Measurements from ENCODE around the gene KIFC1.
A peak's percentile ranks its signal among the peaks of the same experiment; 100 is the strongest.

Gene KIFC1

DNA sequence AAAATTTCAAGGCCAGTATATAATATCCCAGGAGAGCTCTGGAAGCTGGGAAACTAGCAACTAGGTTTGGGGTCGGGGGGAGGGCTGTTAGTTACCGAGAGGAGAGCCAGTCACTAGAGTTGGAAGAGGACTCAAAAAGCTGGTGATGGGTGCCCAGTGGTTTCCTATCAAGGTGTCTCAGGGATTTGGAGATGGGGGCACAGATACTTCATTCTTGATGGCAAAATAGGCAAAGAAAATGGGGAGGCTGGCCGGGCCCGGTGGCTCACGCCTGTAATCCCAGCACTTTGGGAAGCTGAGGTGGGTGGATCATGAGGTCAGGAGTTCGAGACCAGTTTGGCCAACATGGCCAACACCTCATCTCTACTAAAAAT, 20.0 kb downstream of the KIFC1 start:
- no peak for DNase-seq (ENCODE audit: low spot score)

DNA sequence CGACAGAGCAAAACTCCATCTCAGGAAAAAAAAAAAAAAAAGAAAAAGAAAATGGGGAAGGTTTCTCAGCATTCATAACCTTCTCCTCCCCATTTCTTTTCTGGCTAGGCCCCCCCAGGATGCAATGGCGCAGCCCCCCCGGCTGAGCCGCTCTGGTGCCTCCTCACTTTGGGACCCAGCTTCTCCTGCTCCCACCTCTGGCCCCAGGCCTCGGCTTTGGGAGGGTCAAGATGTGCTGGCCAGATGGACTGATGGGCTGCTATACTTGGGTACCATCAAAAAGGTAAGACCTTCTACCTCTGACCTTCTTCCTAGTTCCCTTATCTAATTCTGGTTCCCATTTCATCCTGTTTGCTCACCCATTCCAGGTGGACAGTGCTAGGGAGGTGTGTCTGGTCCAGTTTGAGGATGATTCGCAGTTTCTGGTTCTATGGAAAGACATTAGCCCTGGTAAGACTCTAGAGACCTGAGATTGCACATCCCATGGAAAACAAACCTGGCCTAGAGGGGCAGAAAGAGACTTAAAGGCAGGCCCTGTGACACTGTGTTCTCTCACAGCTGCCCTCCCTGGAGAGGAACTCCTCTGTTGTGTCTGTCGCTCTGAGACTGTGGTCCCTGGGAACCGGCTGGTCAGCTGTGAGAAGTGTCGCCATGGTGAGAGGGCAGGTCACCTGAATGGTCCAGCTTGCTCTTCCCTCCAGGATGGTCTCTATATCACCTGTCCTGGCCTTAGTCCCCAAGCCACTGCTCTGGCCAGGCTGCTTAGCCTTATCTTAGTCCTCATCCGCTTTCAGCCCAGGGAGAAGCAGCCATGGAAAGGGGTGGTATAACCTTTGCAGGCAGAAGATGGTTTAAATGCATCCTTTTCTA, 20.8 kb downstream of the KIFC1 start:
- no peak for DNase-seq (ENCODE audit: low spot score)

DNA sequence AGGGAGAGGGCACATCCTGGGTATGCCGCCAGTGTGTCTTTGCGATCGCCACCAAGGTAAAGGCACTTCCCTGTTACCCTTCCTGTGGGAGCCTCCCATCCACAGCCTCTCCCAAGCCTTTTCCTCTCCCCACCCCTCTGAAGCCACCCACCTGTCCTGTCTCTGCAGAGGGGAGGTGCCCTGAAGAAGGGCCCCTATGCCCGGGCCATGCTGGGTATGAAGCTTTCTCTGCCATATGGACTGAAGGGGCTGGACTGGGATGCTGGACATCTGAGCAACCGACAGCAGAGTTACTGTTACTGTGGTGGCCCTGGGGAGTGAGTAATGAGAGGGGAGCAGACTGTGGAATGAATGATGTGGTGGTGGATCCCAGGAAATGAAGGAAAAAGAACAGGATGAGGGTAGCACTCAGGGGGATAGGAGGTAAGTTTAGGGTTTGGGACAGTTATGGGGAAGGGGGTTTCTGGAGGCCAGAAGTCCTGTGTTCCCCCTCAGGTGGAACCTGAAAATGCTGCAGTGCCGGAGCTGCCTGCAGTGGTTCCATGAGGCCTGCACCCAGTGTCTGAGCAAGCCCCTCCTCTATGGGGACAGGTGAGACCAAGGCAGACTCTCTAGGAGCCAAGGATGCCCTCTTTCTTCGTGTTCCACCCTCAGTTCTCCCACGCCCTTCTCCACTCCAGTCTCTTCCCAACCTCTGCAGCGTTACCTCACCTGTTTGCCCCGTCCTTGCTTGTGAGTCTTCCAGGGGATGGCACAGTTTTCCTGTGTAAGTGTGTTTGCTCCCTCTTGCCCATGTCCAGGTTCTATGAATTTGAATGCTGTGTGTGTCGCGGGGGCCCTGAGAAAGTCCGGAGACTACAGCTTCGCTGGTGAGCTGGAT, 21.9 kb downstream of the KIFC1 start:
- no peak for DNase-seq (ENCODE audit: low spot score)

DNA sequence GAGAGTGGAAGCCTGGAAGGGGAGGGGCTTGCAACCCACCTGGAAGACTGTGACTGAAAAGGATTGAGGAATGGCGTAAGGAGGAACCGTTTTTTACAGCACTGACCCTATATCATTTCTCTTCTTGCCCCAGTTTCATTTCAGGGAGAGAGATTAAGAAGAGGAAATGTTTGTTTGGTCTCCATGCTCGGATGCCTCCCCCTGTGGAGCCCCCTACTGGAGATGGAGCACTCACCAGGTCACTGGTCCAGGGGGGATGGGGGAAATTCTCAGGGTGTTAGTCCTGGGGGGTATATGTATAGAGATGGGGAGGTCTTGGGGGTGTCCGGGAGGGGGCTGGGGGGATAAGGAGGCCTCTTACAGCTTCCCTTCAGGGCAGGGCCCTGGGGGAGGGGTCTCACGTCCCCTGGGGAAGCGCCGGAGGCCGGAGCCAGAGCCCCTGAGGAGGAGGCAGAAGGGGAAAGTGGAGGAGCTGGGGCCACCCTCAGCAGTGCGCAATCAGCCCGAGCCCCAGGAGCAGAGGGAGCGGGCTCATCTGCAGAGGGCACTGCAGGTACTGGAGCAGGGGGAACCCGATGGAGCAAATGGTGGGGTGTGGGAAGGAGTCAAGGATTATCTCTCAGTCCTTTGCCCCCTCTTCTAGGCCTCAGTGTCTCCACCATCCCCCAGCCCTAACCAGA, 23.1 kb downstream of the KIFC1 start:
- DNase-seq (ENCODE audit: low spot score), result no peak

DNA sequence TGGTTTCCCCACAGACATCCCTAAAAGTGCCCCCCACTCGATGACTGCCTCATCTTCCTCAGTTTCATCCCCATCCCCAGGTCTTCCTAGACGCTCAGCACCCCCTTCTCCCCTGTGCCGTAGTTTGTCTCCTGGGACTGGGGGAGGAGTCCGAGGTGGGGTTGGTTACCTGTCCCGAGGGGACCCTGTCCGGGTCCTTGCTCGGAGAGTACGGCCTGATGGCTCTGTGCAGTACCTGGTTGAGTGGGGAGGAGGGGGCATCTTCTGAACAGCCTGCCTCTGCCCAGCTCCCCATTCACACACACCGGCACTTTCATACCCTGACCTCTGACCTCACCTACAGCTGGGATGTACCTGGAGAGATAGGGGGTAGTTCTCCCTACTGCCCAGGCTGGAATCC, 24.2 kb downstream of the KIFC1 start:
- no peak for DNase-seq (ENCODE audit: low spot score)

DNA sequence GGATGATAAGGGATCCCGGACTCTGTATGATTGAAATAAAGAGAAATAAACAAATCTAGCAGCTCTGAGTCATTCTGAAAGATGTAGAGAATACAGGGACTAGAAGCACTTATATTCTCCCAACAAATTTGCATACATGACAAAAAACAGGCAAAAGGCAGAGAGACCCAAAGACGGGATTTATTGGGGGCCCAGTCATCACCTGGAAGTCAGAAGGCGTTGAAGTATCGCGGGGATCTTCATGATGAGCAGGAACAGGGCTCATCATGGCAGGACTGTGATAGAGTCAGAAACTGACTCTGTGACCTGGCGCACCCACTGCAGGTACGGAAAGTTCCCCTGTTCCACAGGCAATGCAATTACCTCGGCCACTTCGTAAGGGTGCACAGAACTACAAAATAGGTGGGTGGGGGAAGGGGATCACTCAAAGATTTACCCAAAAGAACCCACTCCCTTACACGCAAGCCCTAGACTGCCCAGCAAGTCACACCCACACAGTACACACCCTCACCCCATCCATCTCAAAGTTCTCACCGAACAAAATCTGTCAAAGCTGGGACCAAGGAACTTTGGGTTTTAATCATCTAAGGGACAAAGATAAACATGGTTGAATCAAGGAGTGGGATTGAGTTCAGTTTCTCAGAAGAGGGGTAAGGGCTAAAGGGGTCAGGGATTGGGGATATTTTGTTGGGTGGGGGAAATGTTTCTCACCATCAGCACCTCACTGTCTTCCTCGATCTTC, 24.9 kb downstream of the KIFC1 start:
- DNase-seq (ENCODE audit: low spot score), result no peak

DNA sequence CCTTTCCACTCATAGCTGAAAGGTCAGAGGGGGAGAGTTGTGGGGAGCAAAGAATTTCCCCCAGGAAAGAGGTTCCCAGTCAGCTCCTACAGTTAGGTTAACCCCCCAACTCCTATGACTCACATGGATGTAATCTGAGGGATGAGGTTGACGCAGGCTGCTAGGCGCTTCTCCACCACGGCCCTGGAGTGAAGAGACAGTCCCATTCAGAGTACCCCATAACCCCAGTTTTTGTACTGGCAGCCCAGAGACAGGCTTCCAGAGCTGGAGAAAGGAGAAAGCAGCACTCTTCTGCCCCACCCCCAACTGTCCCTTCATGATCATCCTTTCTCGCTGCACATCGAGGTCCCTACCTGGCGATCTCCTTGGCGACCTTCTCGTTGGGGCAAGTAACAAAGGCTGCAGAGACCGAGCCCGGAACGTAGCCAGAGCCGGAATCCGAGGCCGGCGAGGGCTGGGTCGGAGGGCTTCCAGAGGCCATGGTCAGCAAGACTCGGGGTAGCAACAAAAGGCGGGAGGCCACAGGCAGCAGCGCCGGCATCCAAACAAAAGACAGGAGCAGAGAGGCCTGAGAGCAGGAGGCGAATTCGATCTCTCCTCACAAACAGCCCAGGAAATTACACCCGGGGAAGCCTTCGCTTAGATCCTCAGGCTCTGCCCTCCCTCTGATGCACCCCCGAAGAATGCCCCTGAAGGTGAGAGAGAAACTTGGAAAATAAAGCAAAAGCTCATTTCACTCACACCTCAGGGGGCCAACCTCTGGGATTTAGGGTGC, 25.7 kb downstream of the KIFC1 start:
- DNase-seq (ENCODE audit: low spot score), result no peak

DNA sequence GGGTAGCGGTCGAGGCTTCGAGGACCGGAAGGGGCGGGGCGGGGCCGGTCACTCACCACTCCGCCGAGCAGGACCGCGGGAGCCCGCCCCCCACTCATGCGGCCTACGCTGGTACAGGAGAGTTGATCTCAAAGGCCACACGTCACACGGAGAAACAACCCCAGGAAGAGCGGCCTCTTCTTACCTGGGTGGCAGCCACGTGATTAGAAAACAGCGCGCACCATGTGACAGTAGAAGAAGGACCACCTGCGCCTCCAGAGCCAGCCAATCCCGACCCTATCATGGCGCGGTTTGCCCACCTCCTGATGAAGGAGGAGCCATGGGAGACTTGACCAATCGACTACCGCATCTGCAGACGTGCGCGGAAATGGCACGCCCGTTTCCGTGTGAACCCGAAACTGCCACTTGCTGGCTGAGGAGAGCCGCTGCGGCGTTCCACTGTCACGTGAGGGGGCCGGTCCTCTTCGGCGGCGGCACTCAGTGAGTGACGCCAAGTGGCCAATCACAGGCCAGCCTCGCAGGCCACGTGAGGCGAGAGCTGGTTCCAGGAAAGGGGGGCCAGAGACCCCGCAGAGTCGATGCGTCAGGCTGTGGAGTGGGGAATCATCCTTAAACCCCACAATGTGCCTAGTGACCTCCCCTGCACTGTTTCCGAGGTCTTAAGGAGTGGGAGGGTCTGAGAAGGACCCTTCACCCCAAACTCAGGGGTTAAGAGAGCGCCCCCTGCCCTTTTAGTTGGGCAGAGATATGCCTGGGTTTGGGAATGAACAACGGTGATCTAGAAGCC, 26.5 kb downstream of the KIFC1 start, which contains the start of gene CUTA:
TSS of gene CUTA (minus strand) at position 205 of the 787 bp plus-strand sequence. CDS start at position 98, 107 bp downstream.
- DNase-seq (ENCODE audit: low spot score), result peak; percentile 87

DNA sequence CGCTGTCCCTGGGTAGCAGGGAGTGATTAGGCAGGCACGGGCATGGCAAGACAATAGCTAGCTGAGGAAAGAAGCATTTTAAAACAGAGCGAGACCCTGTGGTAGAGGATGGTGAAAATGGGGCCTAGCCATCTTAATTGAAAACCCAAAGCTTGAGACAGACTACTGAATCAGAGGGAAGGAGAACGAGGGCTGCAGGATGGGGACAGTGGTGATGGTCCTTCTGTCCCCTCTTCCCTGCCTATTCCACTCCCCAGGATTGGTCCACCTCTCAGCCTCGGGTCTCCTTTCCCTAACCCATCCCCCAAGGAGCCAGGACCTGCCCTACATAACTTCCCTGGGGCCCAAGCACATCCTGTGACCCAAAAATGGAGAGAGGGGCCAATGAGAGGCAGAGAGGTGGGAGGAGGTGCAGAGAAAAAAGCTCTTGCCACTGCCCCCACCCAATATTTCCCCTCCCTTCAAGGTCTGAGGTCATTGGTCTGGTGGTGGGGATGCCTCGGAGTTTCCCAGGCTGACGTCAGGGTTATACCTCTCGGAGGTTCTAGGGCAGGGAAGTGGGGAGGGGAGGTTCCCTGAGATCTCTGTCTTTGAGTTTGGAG, 27.2 kb downstream of the KIFC1 start:
- no peak for DNase-seq (ENCODE audit: low spot score)

DNA sequence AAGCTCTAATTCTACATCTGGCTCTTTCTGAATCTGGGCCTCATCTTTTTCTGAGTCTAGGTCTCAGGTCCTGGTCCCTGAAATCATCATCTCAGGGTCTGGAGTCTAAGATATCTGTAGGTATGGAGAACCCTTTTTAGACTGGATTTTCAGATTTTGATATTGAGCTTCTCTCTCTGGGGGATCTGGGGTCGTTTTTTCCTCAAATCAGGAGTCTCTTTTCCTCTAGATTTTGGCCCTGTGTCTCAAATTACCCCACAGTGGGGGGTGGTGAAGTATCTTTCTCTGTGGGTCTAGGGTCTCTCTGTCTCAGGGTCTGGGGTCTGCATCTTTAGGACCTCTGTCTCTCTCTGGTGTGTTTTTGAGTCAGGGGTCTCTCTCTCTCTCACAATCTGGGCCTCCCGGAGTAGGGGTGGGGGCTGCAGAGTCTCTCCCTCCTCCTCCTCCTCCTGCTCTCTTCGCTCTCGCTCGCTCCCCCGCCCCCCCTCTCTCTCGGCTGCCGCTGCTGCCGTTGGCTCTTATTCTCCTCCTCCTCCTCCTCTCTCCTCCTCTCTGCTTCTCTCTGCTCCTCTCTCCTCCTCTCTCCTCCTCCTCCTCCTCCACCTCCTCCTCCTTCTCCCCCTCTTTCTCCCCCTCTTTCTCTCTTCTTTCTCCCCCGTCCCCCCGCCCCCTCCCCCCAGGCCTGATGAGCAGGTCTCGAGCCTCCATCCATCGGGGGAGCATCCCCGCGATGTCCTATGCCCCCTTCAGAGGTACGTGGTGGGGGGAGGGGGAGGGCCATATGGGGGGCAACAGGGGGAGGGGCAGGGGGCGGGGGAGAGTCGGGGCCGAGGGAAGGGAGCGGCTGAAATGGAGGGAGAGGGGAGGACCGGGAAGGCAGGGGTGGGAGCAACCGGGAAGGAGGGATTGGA, 28.2 kb downstream of the KIFC1 start, which contains the start of gene SYNGAP1:
TSS of gene SYNGAP1 (plus strand) at position 486 of the 911 bp plus-strand sequence. CDS start at position 686, 200 bp downstream.
- DNase-seq (ENCODE audit: low spot score), result no peak

DNA sequence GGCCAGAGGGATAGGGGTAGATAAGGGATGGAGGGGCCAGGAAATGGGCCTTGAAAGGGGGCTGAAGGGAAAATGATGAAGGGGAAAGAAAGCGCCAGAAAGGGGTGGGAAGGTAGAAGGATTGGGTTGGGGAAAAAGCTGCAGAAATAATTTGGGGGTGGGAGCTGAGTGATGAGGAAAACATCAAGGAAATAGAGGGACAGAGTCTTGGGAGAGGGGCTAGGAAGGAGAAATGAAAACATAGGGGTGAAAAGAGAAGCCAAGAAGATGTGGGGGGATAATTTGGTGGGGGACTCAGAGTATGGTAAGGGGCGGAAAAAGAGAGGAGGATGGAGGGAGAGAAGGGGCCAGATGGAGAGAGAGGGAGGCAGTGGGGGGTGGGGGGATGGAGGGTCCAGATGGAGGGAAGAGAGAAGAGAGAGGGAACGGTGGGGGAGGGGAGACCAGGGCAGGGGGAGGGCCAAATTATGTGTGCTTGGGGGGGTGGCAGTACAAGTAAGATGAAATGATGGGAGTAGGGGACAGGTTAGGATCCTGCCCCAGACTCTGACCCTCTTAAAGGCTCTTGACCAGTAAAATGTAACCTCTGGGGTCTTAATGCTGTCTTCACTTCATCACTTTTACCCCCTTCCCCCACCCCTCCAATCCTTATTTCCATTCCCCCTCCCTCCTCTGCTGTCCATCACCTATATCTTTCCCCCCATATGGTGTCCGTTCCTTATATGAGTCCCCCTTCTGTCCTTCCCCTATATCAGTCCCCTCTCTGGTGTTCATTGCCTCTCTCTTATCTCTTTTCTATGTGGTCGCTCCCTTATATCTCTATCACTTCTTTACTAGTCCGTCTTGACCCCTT, 29.1 kb downstream of the KIFC1 start:
- no peak for DNase-seq (ENCODE audit: low spot score)

DNA sequence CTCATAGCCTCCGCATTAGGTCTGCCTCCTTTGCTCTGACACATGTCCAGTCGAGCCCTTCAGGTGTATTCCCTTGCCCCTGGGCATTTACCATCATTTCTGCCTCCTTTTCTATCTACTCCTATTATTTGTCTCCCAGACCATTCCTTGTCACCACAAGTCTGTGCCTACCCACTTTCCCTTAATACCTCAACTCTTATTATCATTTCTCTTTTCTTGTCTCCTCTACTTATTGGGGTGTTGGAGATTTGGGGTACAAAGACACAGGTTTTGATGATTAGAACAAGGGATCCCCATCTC, 29.7 kb downstream of the KIFC1 start:
- no peak for DNase-seq (ENCODE audit: low spot score)

DNA sequence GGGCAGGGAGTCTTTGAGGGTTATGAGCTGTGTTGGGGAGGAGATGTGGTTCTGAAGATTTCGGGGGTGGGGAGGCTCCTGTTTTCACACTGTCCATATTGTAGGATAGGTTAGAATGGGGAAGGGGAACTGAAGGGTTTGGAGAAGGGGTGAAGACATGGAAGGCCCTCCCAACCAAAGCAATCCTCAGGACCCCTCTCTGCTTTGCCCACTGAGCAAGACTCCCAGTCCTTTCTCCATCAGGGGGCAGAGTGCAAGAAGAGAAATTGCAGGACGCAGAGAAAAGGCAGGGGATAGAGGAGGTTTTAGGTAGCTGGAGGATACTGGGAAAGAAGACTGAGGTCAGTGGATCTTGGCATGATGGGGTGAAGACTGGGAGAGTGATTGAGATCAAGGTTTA, 32.2 kb downstream of the KIFC1 start:
- DNase-seq (ENCODE audit: low spot score), result no peak

DNA sequence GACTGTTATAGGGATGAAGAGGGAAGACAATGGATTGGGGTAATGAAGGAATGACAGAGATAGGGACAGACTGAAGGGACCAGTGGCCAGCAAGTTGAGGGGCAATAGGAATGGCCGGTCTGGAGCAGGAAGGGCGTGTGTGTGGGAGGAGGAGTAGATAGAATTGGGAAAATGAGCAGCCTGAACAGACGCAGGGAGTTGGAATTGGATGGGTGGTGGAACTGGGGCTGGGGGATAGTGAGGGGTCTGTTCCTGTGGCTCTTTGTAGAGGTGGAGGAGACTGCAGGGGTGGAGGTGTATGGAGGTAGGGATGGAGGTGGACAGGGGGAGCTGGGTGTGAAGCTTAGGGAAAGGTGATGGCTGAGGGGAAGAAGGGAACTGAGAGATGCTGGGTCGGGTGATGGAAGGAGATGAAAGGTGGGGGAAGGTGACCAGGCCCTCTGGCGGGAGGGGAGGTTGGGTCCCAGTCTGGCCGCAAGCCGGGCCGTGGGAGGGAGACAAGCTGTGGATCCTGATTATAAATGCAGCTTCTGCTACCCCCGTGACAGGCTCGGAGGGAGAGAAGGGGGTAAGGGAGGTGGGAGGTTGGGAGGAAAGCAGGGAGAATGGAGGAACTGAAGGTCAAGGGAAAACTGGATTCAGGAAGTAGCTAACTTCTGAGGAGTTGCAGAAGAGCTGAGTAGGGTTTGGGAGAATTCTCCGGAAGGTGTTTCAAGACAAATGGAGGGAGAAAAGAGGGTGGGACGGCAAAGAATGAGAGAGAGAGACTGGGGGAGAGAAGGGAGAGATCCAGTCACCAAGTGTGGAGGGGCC, 33.4 kb downstream of the KIFC1 start:
- no peak for DNase-seq (ENCODE audit: low spot score)

DNA sequence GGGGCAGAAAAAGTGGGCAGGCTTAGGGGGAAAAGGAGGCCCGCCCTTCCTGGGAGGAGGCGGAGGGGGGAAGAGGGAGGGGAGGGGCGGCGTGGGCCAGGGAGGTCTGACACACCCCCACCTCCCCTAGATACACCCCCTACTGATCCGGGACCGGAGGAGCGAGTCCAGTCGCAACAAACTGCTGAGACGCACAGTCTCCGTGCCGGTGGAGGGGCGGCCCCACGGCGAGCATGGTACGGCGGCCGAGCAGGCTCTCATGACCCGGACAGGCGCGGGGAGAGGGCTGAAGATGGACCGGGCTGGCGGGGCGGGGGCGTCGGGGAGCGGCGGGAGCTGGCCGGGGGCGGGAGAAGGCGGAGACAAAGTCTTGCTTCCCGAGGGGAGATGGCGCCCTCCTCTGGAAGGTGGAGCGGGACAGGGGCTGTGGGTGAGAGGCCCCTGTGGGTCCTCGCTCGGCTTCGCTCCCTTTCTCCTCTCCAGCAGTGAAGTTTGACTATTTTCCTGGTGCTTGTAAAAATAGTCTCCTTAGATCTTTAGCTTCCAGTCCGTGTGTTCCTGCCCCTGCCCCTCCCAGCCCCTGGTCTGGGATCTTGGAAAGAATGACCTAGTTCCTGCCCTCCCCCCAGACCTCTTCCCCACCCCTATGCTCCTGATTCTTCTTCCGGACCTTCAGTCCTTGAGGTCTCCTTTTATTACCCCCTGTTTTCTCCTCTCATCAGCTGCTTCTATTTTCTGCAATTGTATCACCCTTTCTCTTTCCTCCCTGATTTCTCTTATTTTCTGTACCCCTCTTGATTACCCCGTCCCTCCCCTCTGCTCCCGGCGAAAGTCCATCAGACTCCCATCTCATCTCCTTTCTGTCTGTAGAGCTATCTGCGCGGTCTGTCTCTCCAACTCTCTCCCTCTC, 34.3 kb downstream of the KIFC1 start:
- DNase-seq (ENCODE audit: low spot score), result peak; percentile 89
